Measurements from ENCODE around the gene SLC30A4. TPM values are rescaled to one million over a fixed set of nuclear protein-coding genes. Genes with fewer than 3 reads are reported as not detected.

SLC30A4 gene
- total and polyA plus RNA-seq, 2 of the 4 experiments (the other 2 are of a cell fraction): 2.1 to 5.6 TPM

DNA sequence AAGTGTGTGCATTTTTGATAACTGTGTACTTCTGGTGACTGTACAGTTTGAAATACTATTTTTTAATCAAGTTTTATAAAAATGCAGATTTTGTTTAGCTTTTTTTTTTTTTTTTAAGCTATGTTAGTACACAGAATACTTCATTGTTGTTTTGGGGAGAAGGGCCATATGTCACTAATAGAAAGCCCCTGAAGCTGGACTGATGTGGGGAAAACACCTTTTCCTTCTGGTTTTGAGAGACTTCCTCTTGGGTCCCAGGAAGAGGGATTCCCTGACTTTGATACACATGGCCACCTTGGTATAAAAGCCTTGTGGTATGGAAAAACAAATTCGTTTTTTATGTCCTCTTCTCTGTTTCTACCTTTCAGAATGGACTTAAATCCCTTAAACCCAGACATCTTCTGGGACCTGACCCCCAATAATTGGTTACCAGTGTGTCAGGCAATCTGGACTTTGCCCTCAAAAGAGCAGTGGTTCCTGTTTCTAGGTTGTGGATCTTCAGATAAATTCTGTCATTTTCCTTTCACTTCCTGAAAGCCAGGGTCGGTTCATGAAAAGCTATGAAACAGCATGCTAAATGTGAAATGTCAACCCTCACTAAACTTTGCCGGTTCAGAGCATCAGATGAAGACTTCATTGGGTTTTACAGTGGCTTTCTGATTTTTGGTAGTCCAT, 33.5 kb upstream of the SLC30A4 start:
- Histone ChIP-seq H3K4me2 (ENCODE audit: low read depth, low read length) (no peak overlapping the region), H3K56ac (ENCODE audit: extremely low read depth, insufficient read depth, low read length) (no peak overlapping the region), H3K14ac (replicated peaks; ENCODE audit: low read depth, low read length) (no peak overlapping the region), H2BK5ac (ENCODE audit: low read depth, low read length, poor library complexity, severe bottlenecking) (no peak overlapping the region), H3K9me3 (ENCODE audit: control insufficient read depth, insufficient read depth, low read length) (no peaks in the 10 kb centered on the region), H3K9ac (ENCODE audit: low read depth, low read length) (no peak overlapping the region), H3K27me3 (ENCODE audit: control insufficient read depth, insufficient read depth, low read length) (peaks cover 11% of the 10 kb centered on the region), H3K79me1 (ENCODE audit: low read depth in 1 of 2, low read length in 2 of 2) (no peaks in the 10 kb centered on the region), H3K23ac (ENCODE audit: low read depth, low read length) (no peak overlapping the region), H3K4ac (ENCODE audit: low read depth, low read length) (no peak overlapping the region), H4K91ac (ENCODE audit: insufficient read depth, low read depth, low read length) (no peak overlapping the region), H3K4me1 (ENCODE audit: control insufficient read depth, insufficient read depth, low read length) (no peaks in the 10 kb centered on the region), H3K4me3 (ENCODE audit: insufficient read depth, low read depth, low read length) (no peak overlapping the region), H4K5ac (ENCODE audit: low read depth, low read length) (no peak overlapping the region), H3K9me1 (ENCODE audit: insufficient read depth, low read length) (no peaks in the 10 kb centered on the region), H2BK120ac (ENCODE audit: low read depth, low read length) (no peak overlapping the region), H4K8ac (ENCODE audit: low read depth in 2 of 2, low read length in 2 of 2) (no peak overlapping the region), H3K27ac (ENCODE audit: insufficient read depth, low read length) (no peak overlapping the region), H4K20me1 (ENCODE audit: insufficient read depth, low read length) (no peaks in the 10 kb centered on the region), H2AFZ (replicated peaks; ENCODE audit: low read length, poor library complexity) (no peak overlapping the region), H3K36me3 (ENCODE audit: control insufficient read depth, insufficient read depth, low read length) (no peaks in the 10 kb centered on the region), H2BK20ac (ENCODE audit: low read depth, low read length) (no peak overlapping the region), H2BK15ac (ENCODE audit: low read depth, low read length) (no peak overlapping the region), H3K18ac (ENCODE audit: low read depth, low read length) (no peak overlapping the region), H2AK5ac (ENCODE audit: low read depth, low read length) (no peak overlapping the region), H2AK9ac (replicated peaks; ENCODE audit: low read depth, low read length, poor library complexity) (no peak overlapping the region)
- ATAC-seq (ENCODE audit: low read depth) (no peak), DNase-seq (no peak)
- CTCF ChIA-PET: interaction anchor here (1.3 kb wide), 1 partner anchor 11 kb away, joined by 3 read pairs; no protein-coding TSS in a partner anchor
- no TSS peak for BruUV-seq (replicated peaks)
- no CpG with 5 or more reads among the region's 3 CpGs for WGBS, 2 experiments (ENCODE audit: extremely low coverage in 2 of 2, insufficient read length in 1 of 2)
- TF ChIP-seq CTCF (conservative IDR thresholded peaks at IDR 0.05; ENCODE audit: low read depth, low read length): no peak
- no peak for TF ChIP-seq CHD1 (IDR thresholded peaks at IDR 0.05; ENCODE audit: low read depth, low read length)
- no peak for TF ChIP-seq MXI1 (IDR thresholded peaks at IDR 0.05; ENCODE audit: borderline replicate concordance, low read depth, low read length)
- TF ChIP-seq, protein P1, sequence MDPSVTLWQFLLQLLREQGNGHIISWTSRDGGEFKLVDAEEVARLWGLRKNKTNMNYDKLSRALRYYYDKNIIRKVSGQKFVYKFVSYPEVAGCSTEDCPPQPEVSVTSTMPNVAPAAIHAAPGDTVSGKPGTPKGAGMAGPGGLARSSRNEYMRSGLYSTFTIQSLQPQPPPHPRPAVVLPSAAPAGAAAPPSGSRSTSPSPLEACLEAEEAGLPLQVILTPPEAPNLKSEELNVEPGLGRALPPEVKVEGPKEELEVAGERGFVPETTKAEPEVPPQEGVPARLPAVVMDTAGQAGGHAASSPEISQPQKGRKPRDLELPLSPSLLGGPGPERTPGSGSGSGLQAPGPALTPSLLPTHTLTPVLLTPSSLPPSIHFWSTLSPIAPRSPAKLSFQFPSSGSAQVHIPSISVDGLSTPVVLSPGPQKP (IDR thresholded peaks at IDR 0.05; ENCODE audit: borderline replicate concordance, low read depth, low read length): no peak
- no peak for TF ChIP-seq RFX5 (IDR thresholded peaks at IDR 0.05; ENCODE audit: low read depth, low read length)
- TF ChIP-seq CEBPB (IDR thresholded peaks at IDR 0.05; ENCODE audit: low read depth, low read length): no peak
- TF ChIP-seq NFE2L2 (IDR thresholded peaks at IDR 0.05; ENCODE audit: low read depth, low read length): no peak
- TF ChIP-seq SMC3 (IDR thresholded peaks at IDR 0.05; ENCODE audit: low read depth, low read length): no peak
- TF ChIP-seq RAD21 (IDR thresholded peaks at IDR 0.05; ENCODE audit: low read length): no peak
- no peak for TF ChIP-seq MAFK (IDR thresholded peaks at IDR 0.05; ENCODE audit: low read depth, low read length)
- no peak for TF ChIP-seq FOS (IDR thresholded peaks at IDR 0.05; ENCODE audit: low read depth, low read length)
- TF ChIP-seq BHLHE40 (IDR thresholded peaks at IDR 0.05; ENCODE audit: low read depth, low read length): no peak
- TF ChIP-seq, protein P2, sequence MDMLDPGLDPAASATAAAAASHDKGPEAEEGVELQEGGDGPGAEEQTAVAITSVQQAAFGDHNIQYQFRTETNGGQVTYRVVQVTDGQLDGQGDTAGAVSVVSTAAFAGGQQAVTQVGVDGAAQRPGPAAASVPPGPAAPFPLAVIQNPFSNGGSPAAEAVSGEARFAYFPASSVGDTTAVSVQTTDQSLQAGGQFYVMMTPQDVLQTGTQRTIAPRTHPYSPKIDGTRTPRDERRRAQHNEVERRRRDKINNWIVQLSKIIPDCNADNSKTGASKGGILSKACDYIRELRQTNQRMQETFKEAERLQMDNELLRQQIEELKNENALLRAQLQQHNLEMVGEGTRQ (IDR thresholded peaks at IDR 0.05; ENCODE audit: low read depth, low read length): no peak
- TF ChIP-seq RCOR1 (IDR thresholded peaks at IDR 0.05; ENCODE audit: insufficient replicate concordance, low read length): no peak
- no peak for TF ChIP-seq MAZ (IDR thresholded peaks at IDR 0.05; ENCODE audit: borderline replicate concordance, low read depth, low read length)
- no peak for TF ChIP-seq POLR2A (IDR thresholded peaks at IDR 0.05; ENCODE audit: low read depth, low read length)
- intact Hi-C loops (cut with micrococcal nuclease): no loop called here
- in situ Hi-C loops (cut with MboI; ENCODE audit: low sequenced_read_pairs): no loop called here
- POLR2A ChIA-PET (ENCODE audit: unreplicated experiment): interaction anchor here (1.0 kb wide), 1 partner anchor 31 kb away, joined by 3 read pairs; no protein-coding TSS in a partner anchor
- dilution Hi-C loops (cut with HindIII; ENCODE audit: low sequenced_read_pairs, unreplicated experiment): no loop called here
